Rectal smooth muscle tissue (tissue), 1 donor: ENCODE results near the gene FBXL14.

Experiments used
- H3K27ac ChIP-seq: one replicate; pipeline ENCODE4 v1.7.0; 2013; ENCODE audit warnings: low read depth, low read length, inconsistent platforms
- H3K27me3 ChIP-seq: one replicate; pipeline ENCODE4 v1.7.0; 2013; ENCODE audit warnings: low read length; ENCODE audit not compliant: control insufficient read depth, insufficient read depth
- H3K36me3 ChIP-seq: one replicate; pipeline ENCODE4 v1.7.0; 2013; ENCODE audit warnings: low read length; ENCODE audit not compliant: control insufficient read depth, insufficient read depth
- H3K4me1 ChIP-seq: one replicate; pipeline ENCODE4 v1.7.0; 2013; ENCODE audit warnings: low read length; ENCODE audit not compliant: control insufficient read depth, insufficient read depth
- H3K4me3 ChIP-seq: one replicate; pipeline ENCODE4 v1.7.0; 2013; ENCODE audit warnings: low read length
- H3K9ac ChIP-seq: one replicate; pipeline ENCODE4 v1.7.0; 2013; ENCODE audit warnings: low read length

Gene FBXL14

DNA sequence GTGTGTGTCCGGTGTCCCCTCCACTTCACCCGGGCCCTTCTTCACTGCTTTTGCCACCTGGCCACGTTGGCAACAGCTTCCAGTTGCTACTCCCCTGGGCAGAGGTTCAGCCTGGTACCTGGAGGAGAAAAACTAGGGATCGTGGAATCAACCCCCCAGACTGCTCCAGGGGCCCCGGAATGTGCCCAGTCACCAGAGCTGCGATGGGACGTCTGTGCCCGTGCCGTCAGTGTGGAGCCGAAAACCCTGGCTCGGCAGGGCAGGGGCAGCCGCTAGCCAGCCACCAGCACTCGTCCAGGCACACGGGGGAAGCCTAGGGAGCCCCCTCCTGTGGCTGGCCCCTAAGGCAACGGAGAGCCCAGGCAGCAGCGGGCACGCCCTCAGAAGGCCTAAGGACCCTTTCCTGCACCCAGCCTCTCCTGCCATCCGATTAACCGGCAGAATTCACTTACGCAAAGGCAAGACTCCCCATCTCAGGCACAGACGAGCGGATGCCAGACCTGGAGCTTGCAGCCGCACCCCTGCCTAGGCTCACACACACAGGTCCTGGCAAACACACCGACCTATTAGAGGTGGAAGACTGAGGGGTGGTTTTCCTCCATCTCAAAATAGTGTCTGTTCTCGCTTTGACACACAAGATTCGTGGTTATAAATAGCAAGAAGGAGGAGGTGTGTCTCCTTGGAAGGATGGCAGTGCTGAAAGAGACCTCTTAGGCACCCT lies 62.6 kb downstream of the FBXL14 start:
- Histone ChIP-seq H3K36me3 (no peaks in the 10 kb centered on the region), H3K27ac (no peak overlapping the region), H3K4me3 (peak overlapping the region; percentile 68), H3K4me1 (no peaks in the 10 kb centered on the region), H3K27me3 (peaks cover 11% of the 10 kb centered on the region), H3K9ac (no peak overlapping the region)

GRCh38 chr12:1531153-1531653 lies 63.2 kb downstream of the FBXL14 start:
- Histone ChIP-seq H3K4me1 (no peaks in the 10 kb centered on the region), H3K4me3 (peak overlapping the region; percentile 68), H3K36me3 (no peaks in the 10 kb centered on the region), H3K27me3 (peaks cover 11% of the 10 kb centered on the region), H3K27ac (no peak overlapping the region), H3K9ac (no peak overlapping the region)

- Histone ChIP-seq H3K4me1 (no peaks in the 10 kb centered on the region), H3K27me3 (peaks cover 11% of the 10 kb centered on the region), H3K36me3 (no peaks in the 10 kb centered on the region), H3K4me3 (peak overlapping the region; percentile 68), H3K27ac (no peak overlapping the region), H3K9ac (no peak overlapping the region)
These were observed 63.7 kb downstream of the FBXL14 start for GRCh38 chr12:1530592-1531152.

DNA sequence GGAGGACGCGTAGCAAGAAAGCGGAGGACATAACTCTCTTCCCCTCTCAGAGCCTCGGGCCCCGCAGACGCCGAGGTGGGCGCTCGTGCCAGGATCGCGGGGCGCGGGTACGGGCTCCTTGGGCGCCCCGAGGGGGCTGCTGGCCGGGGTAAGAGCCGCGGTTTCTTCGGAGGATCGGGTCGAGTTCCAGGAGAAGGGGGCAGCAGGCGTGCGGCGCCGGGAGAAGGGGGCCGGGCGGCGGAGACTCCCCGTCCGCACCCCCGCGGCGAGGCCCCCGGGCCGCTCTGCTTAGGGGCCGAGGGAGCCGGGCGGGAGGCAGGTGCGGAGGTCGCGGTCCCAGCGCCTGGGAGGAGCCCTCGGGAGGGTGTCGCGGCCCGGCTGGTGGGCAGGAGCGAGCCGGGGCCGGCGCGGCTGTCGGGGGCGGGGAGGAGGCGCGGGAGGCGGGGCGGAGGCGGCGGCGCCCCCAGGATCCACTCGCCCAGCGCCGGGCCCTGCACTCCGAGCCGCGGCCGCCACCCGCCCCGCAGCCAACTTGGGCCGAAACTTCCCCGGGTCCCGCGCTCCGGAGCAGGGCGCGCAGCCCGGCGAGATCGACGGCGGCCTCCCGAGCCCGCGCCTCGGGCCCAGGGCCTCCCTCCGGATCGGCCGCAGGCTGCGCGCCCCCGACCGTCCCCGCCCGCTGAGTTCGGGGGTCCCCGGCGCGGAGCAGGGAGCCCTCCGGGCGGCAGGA lies 64.4 kb downstream of the FBXL14 start:
- no peaks in the 10 kb centered on the region for H3K36me3 ChIP-seq
- H3K4me3 ChIP-seq = peak overlapping the region; percentile 51
- H3K9ac ChIP-seq = no peak overlapping the region
- H3K27ac ChIP-seq = no peak overlapping the region
- H3K4me1 ChIP-seq = no peaks in the 10 kb centered on the region
- peaks cover 11% of the 10 kb centered on the region for H3K27me3 ChIP-seq

- Histone ChIP-seq H3K4me3 (peak overlapping the region; percentile 51), H3K36me3 (no peaks in the 10 kb centered on the region), H3K27ac (no peak overlapping the region), H3K4me1 (no peaks in the 10 kb centered on the region), H3K27me3 (peaks cover 11% of the 10 kb centered on the region), H3K9ac (no peak overlapping the region)
These were observed 65.0 kb downstream of the FBXL14 start for GRCh38 chr12:1529228-1529861.

GRCh38 chr12:1528791-1529190 lies 65.6 kb downstream of the FBXL14 start:
- Histone ChIP-seq H3K4me3 (no peak overlapping the region), H3K4me1 (no peaks in the 10 kb centered on the region), H3K36me3 (no peaks in the 10 kb centered on the region), H3K27ac (no peak overlapping the region), H3K27me3 (peaks cover 11% of the 10 kb centered on the region), H3K9ac (no peak overlapping the region)

DNA sequence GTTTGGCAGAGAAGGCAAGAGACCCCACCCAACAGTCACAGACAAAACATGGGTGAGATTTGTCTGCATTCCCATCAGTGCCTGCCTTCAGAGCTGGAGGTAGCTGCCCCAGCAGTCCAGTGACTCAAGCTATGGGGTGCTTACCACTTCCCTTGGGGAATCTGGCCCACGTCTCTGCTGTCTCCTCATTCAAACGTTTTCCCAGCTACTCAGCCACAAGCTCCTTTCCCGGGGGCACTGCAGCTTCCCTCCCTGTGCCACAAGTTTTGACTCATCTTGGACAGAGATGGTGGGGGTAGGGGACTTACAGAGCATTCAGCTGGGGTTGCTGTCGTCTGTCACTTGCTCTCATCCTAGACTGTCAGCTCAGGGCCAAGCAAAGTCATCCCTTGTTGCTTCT lies 66.6 kb downstream of the FBXL14 start:
- Histone ChIP-seq H3K4me3 (no peak overlapping the region), H3K27ac (no peak overlapping the region), H3K9ac (no peak overlapping the region), H3K27me3 (peaks cover 11% of the 10 kb centered on the region), H3K4me1 (no peaks in the 10 kb centered on the region), H3K36me3 (no peaks in the 10 kb centered on the region)

DNA sequence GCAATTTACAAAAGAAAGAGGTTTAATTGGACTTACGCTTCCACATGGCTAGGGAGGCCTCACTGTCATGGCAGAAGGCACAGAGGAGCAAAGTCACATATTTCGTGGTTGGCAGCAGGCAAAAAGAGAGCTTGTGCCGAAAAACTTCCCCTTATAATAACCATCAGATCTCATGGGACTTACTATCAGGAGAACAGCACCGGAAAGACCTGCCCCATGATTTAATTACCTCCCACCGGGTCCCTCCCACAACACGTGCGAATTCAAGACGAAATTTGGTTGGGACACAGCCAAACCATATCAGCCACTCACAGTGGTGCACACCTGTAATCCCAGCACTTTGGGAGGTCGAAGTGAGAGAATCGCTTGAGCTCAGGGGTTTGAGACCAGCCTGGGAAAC lies 68.5 kb downstream of the FBXL14 start:
- Histone ChIP-seq H3K4me1 (no peaks in the 10 kb centered on the region), H3K27me3 (no peaks in the 10 kb centered on the region)

GRCh38 chr12:1523558-1524050 lies 70.8 kb downstream of the FBXL14 start:
- no peaks in the 10 kb centered on the region for H3K36me3 ChIP-seq
- no peak overlapping the region for H3K4me3 ChIP-seq
- no peaks in the 10 kb centered on the region for H3K4me1 ChIP-seq
- no peak overlapping the region for H3K9ac ChIP-seq
- no peak overlapping the region for H3K27ac ChIP-seq
- no peaks in the 10 kb centered on the region for H3K27me3 ChIP-seq

More for the DNA sequence above, 68.5 kb downstream of the FBXL14 start:
- Histone ChIP-seq H3K27ac (no peak overlapping the region), H3K36me3 (no peaks in the 10 kb centered on the region), H3K4me3 (no peak overlapping the region), H3K9ac (no peak overlapping the region)

- no peaks in the 10 kb centered on the region for H3K4me1 ChIP-seq
These were observed 71.3 kb downstream of the FBXL14 start for GRCh38 chr12:1523046-1523445.

DNA sequence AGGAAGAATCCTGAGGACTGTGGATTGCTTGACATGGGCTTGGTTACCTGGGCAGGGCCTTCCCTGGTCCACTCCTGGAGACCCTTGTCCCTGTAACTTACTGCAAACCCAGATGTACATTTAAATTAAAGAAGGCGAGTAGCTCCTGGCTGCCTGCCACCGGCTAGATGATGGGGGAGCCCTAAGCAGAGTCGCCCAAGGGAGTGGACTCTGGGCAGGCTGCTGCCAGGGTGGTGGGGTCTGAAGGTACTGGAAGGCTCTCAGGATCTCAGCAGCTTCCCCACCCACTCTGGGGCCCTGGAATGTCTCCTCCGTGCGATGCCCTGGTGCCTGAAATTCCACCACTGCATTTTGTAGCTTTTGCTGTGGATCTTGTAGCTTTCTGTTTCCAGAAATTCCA lies 74.7 kb downstream of the FBXL14 start:
- H3K9ac ChIP-seq = no peak overlapping the region
- H3K4me3 ChIP-seq = no peak overlapping the region
- no peaks in the 10 kb centered on the region for H3K27me3 ChIP-seq
- H3K27ac ChIP-seq = no peak overlapping the region
- H3K36me3 ChIP-seq = no peaks in the 10 kb centered on the region
- H3K4me1 ChIP-seq = no peaks in the 10 kb centered on the region

More at GRCh38 chr12:1523046-1523445, 71.3 kb downstream of the FBXL14 start:
- Histone ChIP-seq H3K4me3 (no peak overlapping the region), H3K9ac (no peak overlapping the region), H3K27me3 (no peaks in the 10 kb centered on the region), H3K27ac (no peak overlapping the region), H3K36me3 (no peaks in the 10 kb centered on the region)
